H1 (cell line): ENCODE measurements around the gene KAT5.

Experiments
- CTCF ChIP-seq, 3 experiments: IDR thresholded peaks; 1 replicate in 2 of 3; 2 replicates in 1 of 3; pipeline versions ENCODE4 v1.5.1 to v1.6.1; 2011; ENCODE audit warnings: low read length in 3 of 3, mild to moderate bottlenecking in 3 of 3, inconsistent platforms in 2 of 3, low read depth in 1 of 3, moderate library complexity in 1 of 3; ENCODE audit not compliant: insufficient read depth in 1 of 3; ENCODE audit errors: control extremely low read depth in 1 of 3
- EZH2 ChIP-seq: fragments of 200-600 bp; sonication (generic); IDR thresholded peaks from 2 replicates; pipeline ENCODE4 v1.7.1; 2012; ENCODE audit warnings: low read depth, mild to moderate bottlenecking, moderate library complexity, low read length, inconsistent platforms; ENCODE audit not compliant: severe bottlenecking
- HDAC2 ChIP-seq, 2 experiments: fragments of 300-600 bp in 1 of 2; sonication (generic) in 1 of 2; IDR thresholded peaks; 2 replicates each; pipeline ENCODE4 v1.6.1; 2011 to 2012; ENCODE audit warnings: low read depth in 2 of 2, low read length in 2 of 2, mild to moderate bottlenecking in 2 of 2, moderate library complexity in 2 of 2, borderline replicate concordance in 1 of 2, inconsistent platforms in 1 of 2
- JUND ChIP-seq: IDR thresholded peaks from 2 replicates; pipeline ENCODE4 v1.6.1; 2011; ENCODE audit warnings: mild to moderate bottlenecking, improper control_type of control experiment, low read length
- POLR2A ChIP-seq, 2 experiments: IDR thresholded peaks; 1 replicate in 1 of 2; 2 replicates in 1 of 2; pipeline ENCODE4 v1.6.1; 2011; ENCODE audit warnings: low read depth in 2 of 2, low read length in 2 of 2, mild to moderate bottlenecking in 2 of 2; ENCODE audit errors: control extremely low read depth in 1 of 2
- POLR2AphosphoS5 ChIP-seq: IDR thresholded peaks from 2 replicates; pipeline ENCODE4 v1.6.1; 2011; ENCODE audit warnings: low read depth, low read length
- POU5F1 ChIP-seq: IDR thresholded peaks from 2 replicates; pipeline ENCODE4 v1.6.1; 2011; ENCODE audit warnings: low read depth, mild to moderate bottlenecking, low read length, moderate library complexity
- TCF12 ChIP-seq: IDR thresholded peaks from 2 replicates; pipeline ENCODE4 v1.6.1; 2011; ENCODE audit warnings: low read depth, mild to moderate bottlenecking, low read length

GRCh38 chr11:65703846-65704245, 8.2 kb upstream of the KAT5 start:
- TF ChIP-seq CTCF (IDR thresholded peaks at IDR 0.05; ENCODE audit: control extremely low read depth in 1 of 3, insufficient read depth in 1 of 3, low read depth in 1 of 3, low read length in 3 of 3) (no peak), EZH2 (no peak), POLR2AphosphoS5 (no peak), POLR2A (IDR thresholded peaks at IDR 0.05; ENCODE audit: control extremely low read depth in 1 of 2, low read depth in 2 of 2, low read length in 2 of 2) (no peak), TCF12 (no peak), POU5F1 (no peak), JUND (no peak), HDAC2 (IDR thresholded peaks at IDR 0.05; ENCODE audit: borderline replicate concordance in 1 of 2, low read depth in 2 of 2, low read length in 2 of 2) (no peak)
